PFSK-1 (cell line): ENCODE results near the gene VWA3A.

Experiments
- POLR2AphosphoS5 ChIP-seq: IDR thresholded peaks from 2 replicates; pipeline ENCODE4 v1.6.1; 2012; ENCODE audit warnings: low read depth, mild to moderate bottlenecking, control low read depth, low read length, moderate library complexity
- SIN3A ChIP-seq: IDR thresholded peaks from 2 replicates; pipeline ENCODE4 v1.6.1; 2012; ENCODE audit warnings: mild to moderate bottlenecking, low read length, moderate library complexity, borderline replicate concordance; ENCODE audit not compliant: insufficient read depth
- TAF1 ChIP-seq: IDR thresholded peaks from 2 replicates; pipeline ENCODE4 v1.6.1; 2012; ENCODE audit warnings: low read length, control low read depth, borderline replicate concordance; ENCODE audit not compliant: insufficient read depth

- TF ChIP-seq TAF1 (no peak), POLR2AphosphoS5 (no peak), SIN3A (no peak)
Observed at GRCh38 chr16:22091721-22092120, 620 bp upstream of the VWA3A start.
